CD14-positive monocyte (primary cell): ENCODE data around the gene PSMG3. TPM values are rescaled to one million over a fixed set of nuclear protein-coding genes. Genes with fewer than 3 reads are reported as not detected.

Experiments
- DNase-seq, 3 donors: peaks; one replicate each; pipeline ENCODE4 v3.0.0-alpha.2; 2011 to 2022
- H2AFZ ChIP-seq: 2 replicates; pipeline ENCODE4 v1.6.0; 2012; ENCODE audit warnings: mild to moderate bottlenecking, low read depth, low read length, inconsistent platforms; ENCODE audit not compliant: insufficient read depth, poor library complexity, severe bottlenecking
- H3K27ac ChIP-seq, 2 donors: 1 replicate in 1 of 2; 2 replicates in 1 of 2; pipeline ENCODE4 v1.5.1; 2012 to 2013; ENCODE audit warnings: low read length in 2 of 2, control low read depth in 1 of 2, inconsistent platforms in 1 of 2, low read depth in 1 of 2, mild to moderate bottlenecking in 1 of 2
- H3K27me3 ChIP-seq, 2 donors: one replicate each; pipeline versions ENCODE4 v1.6.0 to v1.6.1; 2011 to 2013; ENCODE audit warnings: low read length in 2 of 2; ENCODE audit not compliant: control insufficient read depth in 2 of 2, insufficient read depth in 2 of 2
- H3K36me3 ChIP-seq, 2 donors: replicated peaks in 1 of 2; 1 replicate in 1 of 2; 2 replicates in 1 of 2; pipeline versions ENCODE4 v1.5.1 to v1.6.1; 2012 to 2013; ENCODE audit warnings: low read length in 2 of 2, control low read depth in 1 of 2, inconsistent platforms in 1 of 2, mild to moderate bottlenecking in 1 of 2; ENCODE audit not compliant: insufficient read depth in 2 of 2, control insufficient read depth in 1 of 2
- H3K4me1 ChIP-seq, 2 donors: 1 replicate in 1 of 2; 2 replicates in 1 of 2; pipeline versions ENCODE4 v1.5.1 to v1.6.1; 2012 to 2013; ENCODE audit warnings: low read length in 2 of 2, control low read depth in 1 of 2, inconsistent platforms in 1 of 2, mild to moderate bottlenecking in 1 of 2, moderate library complexity in 1 of 2; ENCODE audit not compliant: insufficient read depth in 2 of 2, control insufficient read depth in 1 of 2
- H3K4me2 ChIP-seq: replicated peaks from 2 replicates; pipeline ENCODE3; 2012; ENCODE audit warnings: low read length, moderate library complexity, mild to moderate bottlenecking; ENCODE audit not compliant: poor library complexity, severe bottlenecking; ENCODE audit errors: extremely low read depth
- H3K4me3 ChIP-seq, 3 experiments: fragments of 200-600 bp in 1 of 3; sonication (generic) in 1 of 3; replicated peaks in 1 of 3; 1 replicate in 2 of 3; 2 replicates in 1 of 3; pipeline ENCODE4 v1.5.1; 2011 to 2013; ENCODE audit warnings: low read length in 3 of 3, mild to moderate bottlenecking in 3 of 3, control low read depth in 2 of 3, low read depth in 2 of 3, inconsistent platforms in 1 of 3, moderate library complexity in 1 of 3
- H3K79me2 ChIP-seq: 2 replicates; pipeline ENCODE4 v1.6.0; 2012; ENCODE audit warnings: mild to moderate bottlenecking, control low read depth, inconsistent platforms, low read length, moderate library complexity; ENCODE audit not compliant: insufficient read depth
- H3K9ac ChIP-seq: 2 replicates; pipeline ENCODE4 v1.6.0; 2017; ENCODE audit warnings: low read length, mild to moderate bottlenecking; ENCODE audit not compliant: insufficient read depth, poor library complexity, severe bottlenecking
- H3K9me3 ChIP-seq, 2 donors: replicated peaks in 1 of 2; 1 replicate in 1 of 2; 2 replicates in 1 of 2; pipeline versions ENCODE4 v1.5.1 to v1.6.1; 2012 to 2013; ENCODE audit warnings: low read length in 2 of 2, control low read depth in 1 of 2; ENCODE audit not compliant: control insufficient read depth in 1 of 2, insufficient read depth in 1 of 2
- H4K20me1 ChIP-seq: 2 replicates; pipeline ENCODE4 v1.6.0; 2012; ENCODE audit warnings: mild to moderate bottlenecking, low read length, control low read depth, moderate library complexity; ENCODE audit not compliant: insufficient read depth
- H3K27ac Mint-ChIP-seq, 7 donors: one replicate each; pipeline ENCODE4 v1.8.0; 2020; ENCODE audit warnings: mild to moderate bottlenecking in 7 of 7, mixed read lengths in 7 of 7, moderate library complexity in 6 of 7, inconsistent platforms in 2 of 7
- H3K27me3 Mint-ChIP-seq, 3 donors: one replicate each; pipeline ENCODE4 v1.8.0; 2021 to 2022; ENCODE audit warnings: low read depth in 3 of 3, mild to moderate bottlenecking in 3 of 3, mixed read lengths in 3 of 3, moderate library complexity in 3 of 3, inconsistent platforms in 1 of 3
- H3K36me3 Mint-ChIP-seq, 2 donors: one replicate each; pipeline ENCODE4 v1.8.0; 2020; ENCODE audit warnings: mixed read lengths in 2 of 2, inconsistent platforms in 1 of 2, mild to moderate bottlenecking in 1 of 2
- H3K4me1 Mint-ChIP-seq: one replicate; pipeline ENCODE4 v1.8.0; 2020; ENCODE audit warnings: mild to moderate bottlenecking, mixed read lengths
- H3K4me3 Mint-ChIP-seq, 2 donors: one replicate each; pipeline ENCODE4 v1.8.0; 2020; ENCODE audit warnings: mild to moderate bottlenecking in 2 of 2, mixed read lengths in 2 of 2, moderate library complexity in 1 of 2
- H3K9me3 Mint-ChIP-seq, 7 donors: one replicate each; pipeline ENCODE4 v1.8.0; 2020 to 2022; ENCODE audit warnings: mixed read lengths in 7 of 7, mild to moderate bottlenecking in 6 of 7, moderate library complexity in 6 of 7, inconsistent platforms in 2 of 7
- WGBS: methylation state at CpG from one replicate; pipeline ENCODE4 v1.1.5; 2013; ENCODE audit warnings: missing lambda C conversion rate; ENCODE audit not compliant: insufficient coverage; 5-methylcytosine and 5-hydroxymethylcytosine counted together
- intact Hi-C, 2 donors: fragments of 100-400 bp; cut with micrococcal nuclease; formaldehyde crosslinking; loops; one replicate each; pipeline versions ENCODE4 v1.15.0 to v1.15.1; 2023
- polyA plus RNA-seq, 3 donors: library from polyadenylated mRNA; depleted of rRNA in 1 of 3; unstranded in 2 of 3; stranded (reverse) in 1 of 3; fragments of 300-500 nt in 2 of 3; fragments of >200 nt in 1 of 3; fragmentation: Illumina TruSeq in 2 of 3; gene quantifications; 1 replicate in 2 of 3; 2 replicates in 1 of 3; pipeline ENCODE4 v1.2.3, GENCODE V29; 2012 to 2021
- TF ChIP-seq, protein P1 (sequence below): fragments of 200-600 bp; IDR thresholded peaks from one replicate; pipeline ENCODE4 v1.8.0; 2022; ENCODE audit warnings: antibody characterized with exemption, mild to moderate bottlenecking

The PSMG3 gene
- polyA plus RNA-seq, 3 donors: 32.6 to 38.8 (median 34.5) TPM

DNA sequence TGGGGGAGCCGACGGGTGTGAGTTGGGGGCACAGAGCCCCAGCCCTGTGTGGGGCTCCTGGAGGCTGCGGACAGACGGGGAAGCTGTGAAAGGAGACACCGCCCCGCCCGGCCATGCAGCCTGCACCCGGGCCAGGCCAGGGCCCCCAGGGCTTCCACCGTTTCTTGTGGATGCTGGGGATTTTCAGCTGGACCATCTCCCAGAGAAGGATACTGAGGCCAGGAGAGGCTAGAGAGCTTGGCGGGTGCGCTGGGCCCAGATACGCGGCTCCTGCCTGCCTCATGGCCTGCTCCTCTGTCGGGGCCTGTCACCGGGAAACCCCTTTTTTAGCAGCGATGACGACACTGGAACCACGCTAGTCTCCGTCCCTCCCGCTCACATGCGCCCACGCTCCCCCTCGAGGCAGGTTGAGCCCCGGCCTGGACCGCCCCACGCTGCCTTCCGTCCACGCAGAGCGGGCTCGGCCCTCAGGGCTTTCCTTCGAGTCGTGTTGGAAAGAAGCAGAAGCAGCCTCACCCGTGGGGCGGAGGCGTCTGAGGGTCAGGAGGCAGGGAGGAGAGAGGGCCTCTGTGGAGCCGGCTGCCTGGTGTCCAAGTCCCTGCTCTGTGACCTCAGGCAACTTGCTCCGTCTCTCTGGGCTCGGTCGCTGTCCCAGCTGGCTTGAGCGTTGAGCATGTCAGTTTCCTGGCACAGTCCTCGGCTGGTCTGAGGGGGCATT is 25.5 kb downstream of the PSMG3 start:
- peaks cover 4% of the 10 kb centered on the region for H3K4me1 Mint-ChIP-seq
- Histone ChIP-seq H4K20me1 (peaks cover 52% of the 10 kb centered on the region), H3K27me3 (no peaks in the 10 kb centered on the region), H3K9me3 (no peaks in the 10 kb centered on the region), H3K27ac (peak overlapping the region in 1 of 2 donors; percentile 45), H2AFZ (no peak overlapping the region), H3K9ac (no peak overlapping the region), H3K4me1 (no peaks in the 10 kb centered on the region), H3K4me3 (no peak overlapping the region), H3K36me3 (peaks cover 41 to 43% of the 10 kb centered on the region in 2 donors), H3K79me2 (no peaks in the 10 kb centered on the region), H3K4me2 (no peak overlapping the region)
- TF ChIP-seq, protein P1, sequence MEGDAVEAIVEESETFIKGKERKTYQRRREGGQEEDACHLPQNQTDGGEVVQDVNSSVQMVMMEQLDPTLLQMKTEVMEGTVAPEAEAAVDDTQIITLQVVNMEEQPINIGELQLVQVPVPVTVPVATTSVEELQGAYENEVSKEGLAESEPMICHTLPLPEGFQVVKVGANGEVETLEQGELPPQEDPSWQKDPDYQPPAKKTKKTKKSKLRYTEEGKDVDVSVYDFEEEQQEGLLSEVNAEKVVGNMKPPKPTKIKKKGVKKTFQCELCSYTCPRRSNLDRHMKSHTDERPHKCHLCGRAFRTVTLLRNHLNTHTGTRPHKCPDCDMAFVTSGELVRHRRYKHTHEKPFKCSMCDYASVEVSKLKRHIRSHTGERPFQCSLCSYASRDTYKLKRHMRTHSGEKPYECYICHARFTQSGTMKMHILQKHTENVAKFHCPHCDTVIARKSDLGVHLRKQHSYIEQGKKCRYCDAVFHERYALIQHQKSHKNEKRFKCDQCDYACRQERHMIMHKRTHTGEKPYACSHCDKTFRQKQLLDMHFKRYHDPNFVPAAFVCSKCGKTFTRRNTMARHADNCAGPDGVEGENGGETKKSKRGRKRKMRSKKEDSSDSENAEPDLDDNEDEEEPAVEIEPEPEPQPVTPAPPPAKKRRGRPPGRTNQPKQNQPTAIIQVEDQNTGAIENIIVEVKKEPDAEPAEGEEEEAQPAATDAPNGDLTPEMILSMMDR: no peak
- H3K27me3 Mint-ChIP-seq: no peaks in the 10 kb centered on the region
- H3K9me3 Mint-ChIP-seq: peaks cover 0 to 2% (median 0%) of the 10 kb centered on the region in 7 donors
- DNase-seq: peak in 1 of 3 donors; percentile 37
- WGBS: 78% methylated on average over 37 of the region's 41 CpGs
- intact Hi-C loops: loop anchor here in 1 of 2 donors (5.0 kb wide), 1 partner anchor 37 kb away; no protein-coding TSS in a partner anchor
- H3K27ac Mint-ChIP-seq: peak overlapping the region in 4 of 7 donors; percentile 26 to 66 (median 53)
- H3K36me3 Mint-ChIP-seq: peaks cover 22 to 42% of the 10 kb centered on the region in 2 donors
- no peak overlapping the region for H3K4me3 Mint-ChIP-seq

DNA sequence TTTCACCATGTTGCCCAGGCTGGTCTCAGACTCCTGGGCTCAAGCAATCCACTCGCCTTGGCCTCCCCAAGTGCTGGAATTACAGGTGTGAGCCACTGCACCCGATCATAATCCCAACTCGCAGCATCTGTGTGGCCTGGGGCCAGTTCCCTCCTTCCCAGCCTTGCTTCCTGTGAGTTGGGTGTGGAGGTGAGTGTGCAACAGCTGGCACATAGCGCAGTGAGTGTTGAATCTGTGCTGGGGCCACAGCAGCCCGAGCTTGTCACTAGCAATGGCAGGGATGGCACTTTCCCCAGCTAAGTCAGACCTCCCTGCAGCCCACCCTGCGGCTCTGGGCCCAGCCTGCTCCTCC is 26.0 kb downstream of the PSMG3 start:
- peaks cover 46 to 48% of the 10 kb centered on the region in 2 donors for H3K36me3 ChIP-seq
- Mint-ChIP-seq H3K4me1 (peaks cover 4% of the 10 kb centered on the region), H3K27me3 (no peaks in the 10 kb centered on the region), H3K4me3 (no peak overlapping the region), H3K9me3 (peaks cover 0 to under 1% (median 0%) of the 10 kb centered on the region in 7 donors), H3K27ac (peak overlapping the region in 3 of 7 donors; percentile 26 to 66 (median 42)), H3K36me3 (peaks cover 27 to 47% of the 10 kb centered on the region in 2 donors)
- H3K79me2 ChIP-seq: peaks cover 2% of the 10 kb centered on the region
- no peak overlapping the region for H3K4me2 ChIP-seq
- peaks cover 58% of the 10 kb centered on the region for H4K20me1 ChIP-seq
- H3K27me3 ChIP-seq: no peaks in the 10 kb centered on the region
- H3K27ac ChIP-seq: peak overlapping the region in 1 of 2 donors; percentile 45
- TF ChIP-seq, protein P1: no peak
- H2AFZ ChIP-seq: no peak overlapping the region
- intact Hi-C loops: loop anchor here in 1 of 2 donors (5.0 kb wide), 1 partner anchor 37 kb away; no protein-coding TSS in a partner anchor
- 91% methylated on average over 4 of the region's 6 CpGs for WGBS
- DNase-seq: no peak
- H3K4me3 ChIP-seq: no peak overlapping the region
- no peaks in the 10 kb centered on the region for H3K4me1 ChIP-seq
- H3K9me3 ChIP-seq: no peaks in the 10 kb centered on the region
- no peak overlapping the region for H3K9ac ChIP-seq
